Lower lobe of right lung (tissue), 2 donors: ENCODE measurements around the gene MEA1. TPM values are rescaled to one million over a fixed set of nuclear protein-coding genes. Genes with fewer than 3 reads are reported as not detected.
"Not testable (repeated sequence)": the region's sequence is repeated elsewhere in the genome, so short reads cannot be mapped to it uniquely, and the experiment has no call there.

Experiments used
- ATAC-seq, 2 donors: fragments of 200-7000 bp; cut with Tn5 transposase; one replicate each; pipeline ENCODE4 v1.9.1; 2020 to 2022; ENCODE audit warnings: mild to moderate bottlenecking in 2 of 2, moderate library complexity in 2 of 2
- DNase-seq: peaks from one replicate; pipeline ENCODE4 v3.0.0-alpha.2; 2020
- H3K27ac ChIP-seq: fragments of 200-600 bp; one replicate; pipeline ENCODE4 v1.8.0; 2022
- H3K27me3 ChIP-seq: fragments of 200-600 bp; one replicate; pipeline ENCODE4 v1.8.0; 2022; ENCODE audit warnings: low read depth
- H3K36me3 ChIP-seq: fragments of 200-600 bp; one replicate; pipeline ENCODE4 v1.8.0; 2022; ENCODE audit warnings: mild to moderate bottlenecking
- H3K4me1 ChIP-seq: fragments of 200-600 bp; one replicate; pipeline ENCODE4 v1.8.0; 2022
- H3K4me3 ChIP-seq: fragments of 200-600 bp; one replicate; pipeline ENCODE4 v1.8.0; 2022; ENCODE audit warnings: mild to moderate bottlenecking
- H3K9me3 ChIP-seq: fragments of 200-600 bp; one replicate; pipeline ENCODE4 v1.8.0; 2022
- CTCF ChIP-seq: fragments of 200-600 bp; IDR thresholded peaks from one replicate; pipeline ENCODE4 v1.8.0; 2022; ENCODE audit warnings: antibody characterized with exemption, mild to moderate bottlenecking
- intact Hi-C: fragments of 100-400 bp; cut with DNase I; formaldehyde crosslinking; loops from one replicate; pipeline ENCODE4 v1.11.0; 2022
- total RNA-seq: library from RNA; stranded (reverse); fragmentation: NEBNext Ultra II Directional; extraction: Animal tissue kit (Norgen Biotek cat#: 25700); gene quantifications from one replicate; pipeline ENCODE4 v1.2.1, GENCODE V29; 2021
- donor health status: DM: no; HTN: yes; CAD: no; lungs with severe emphysema.

The MEA1 gene
- total RNA-seq, 1 donor from 2014 or later = 44.8 TPM

DNA sequence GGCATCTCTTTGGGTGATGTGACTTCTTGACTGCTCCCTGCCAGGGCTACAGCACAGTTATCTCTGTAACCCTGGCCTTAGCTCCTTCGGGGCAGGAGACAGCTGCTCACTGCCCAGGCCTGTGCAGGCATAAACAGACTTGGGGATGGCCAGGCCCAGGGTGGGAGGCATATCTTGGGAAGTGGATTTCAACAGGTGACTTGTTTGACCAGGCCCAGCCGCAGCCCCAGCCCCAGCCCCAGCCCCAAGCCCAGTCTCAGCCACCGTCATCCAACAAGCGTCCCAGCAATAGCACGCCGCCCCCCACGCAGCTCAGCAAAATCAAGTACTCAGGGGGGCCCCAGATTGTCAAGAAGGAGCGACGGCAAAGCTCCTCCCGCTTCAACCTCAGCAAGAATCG, 7.5 kb downstream of the MEA1 start:
- DNase-seq = no peak
- no peak overlapping the region for H3K4me3 ChIP-seq
- no peak overlapping the region for H3K27ac ChIP-seq
- H3K4me1 ChIP-seq = no peaks in the 10 kb centered on the region
- no peaks in the 10 kb centered on the region for H3K9me3 ChIP-seq
- intact Hi-C loops = no loop called here
- TF ChIP-seq CTCF = no peak
- ATAC-seq = no peak
- no peaks in the 10 kb centered on the region for H3K27me3 ChIP-seq
- peaks cover 56% of the 10 kb centered on the region for H3K36me3 ChIP-seq

DNA sequence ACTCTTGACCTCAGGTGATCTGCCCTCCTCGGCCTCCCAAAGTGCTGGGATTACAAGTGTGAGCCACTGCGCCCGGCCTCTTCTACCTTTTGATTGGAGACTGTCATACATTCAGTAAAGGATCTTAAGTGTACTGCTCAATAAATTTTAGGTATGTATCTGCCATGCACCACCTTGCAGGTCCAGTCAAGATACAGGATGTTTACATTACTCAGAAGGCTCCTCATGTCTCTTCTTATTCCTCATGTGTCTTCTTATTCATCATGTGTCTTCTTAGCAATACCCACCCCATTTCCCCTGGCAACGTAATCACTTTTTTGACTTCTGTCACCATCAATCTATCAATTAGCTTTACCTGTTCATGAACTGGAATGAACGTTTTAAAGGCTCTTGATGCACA, 7.9 kb downstream of the MEA1 start:
- intact Hi-C loops = no loop called here
- no peak overlapping the region for H3K27ac ChIP-seq
- TF ChIP-seq CTCF = no peak
- H3K27me3 ChIP-seq = no peaks in the 10 kb centered on the region
- no peaks in the 10 kb centered on the region for H3K9me3 ChIP-seq
- ATAC-seq (no peak), DNase-seq (no peak)
- H3K4me1 ChIP-seq = no peaks in the 10 kb centered on the region
- no peak overlapping the region for H3K4me3 ChIP-seq
- H3K36me3 ChIP-seq = peaks cover 52% of the 10 kb centered on the region

GRCh38 chr6:43001843-43002242, 11.9 kb downstream of the MEA1 start:
- TF ChIP-seq CTCF = no peak
- Histone ChIP-seq H3K27me3 (no peaks in the 10 kb centered on the region), H3K4me3 (no peak overlapping the region), H3K36me3 (peaks cover 14% of the 10 kb centered on the region), H3K27ac (no peak overlapping the region), H3K9me3 (no peaks in the 10 kb centered on the region), H3K4me1 (no peaks in the 10 kb centered on the region)
- intact Hi-C loops = no loop called here
- ATAC-seq (no peak), DNase-seq (no peak)

- H3K27me3 ChIP-seq, DNase-seq, H3K4me3 ChIP-seq, H3K36me3 ChIP-seq, ATAC-seq, intact Hi-C loops, H3K9me3 ChIP-seq, H3K4me1 ChIP-seq, H3K27ac ChIP-seq: not testable (repeated sequence)
These were observed 15.5 kb downstream of the MEA1 start for GRCh38 chr6:42998205-42998604.

DNA sequence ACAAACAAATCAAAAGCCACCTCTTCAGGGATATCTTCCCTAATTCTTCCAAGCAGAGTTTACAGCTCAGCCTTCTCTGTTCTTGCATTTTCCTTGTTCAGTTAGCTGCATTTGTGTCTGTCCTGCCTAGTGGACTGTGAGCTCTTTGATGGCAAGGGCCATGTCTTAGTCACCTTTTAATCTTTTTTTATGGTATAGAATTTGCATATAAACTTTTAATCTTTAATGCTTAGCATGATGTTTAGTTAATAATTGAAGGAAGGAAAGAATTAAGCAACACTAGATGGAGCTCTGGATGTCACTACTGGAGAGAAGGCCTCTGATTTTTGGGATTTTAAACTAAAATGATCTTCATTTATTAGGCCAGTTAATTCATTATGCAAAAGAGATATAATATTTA, 17.2 kb downstream of the MEA1 start:
- ATAC-seq = no peak
- no peak for DNase-seq
- Histone ChIP-seq H3K27ac (no peak overlapping the region), H3K9me3 (no peaks in the 10 kb centered on the region), H3K4me3 (no peak overlapping the region), H3K27me3 (no peaks in the 10 kb centered on the region), H3K4me1 (no peaks in the 10 kb centered on the region), H3K36me3 (peaks cover 5% of the 10 kb centered on the region)
- no peak for TF ChIP-seq CTCF
- intact Hi-C loops = no loop called here

- Histone ChIP-seq H3K9me3 (no peaks in the 10 kb centered on the region), H3K36me3 (peaks cover 32% of the 10 kb centered on the region), H3K4me3 (no peak overlapping the region), H3K27me3 (no peaks in the 10 kb centered on the region), H3K4me1 (peaks cover under 1% of the 10 kb centered on the region), H3K27ac (no peak overlapping the region)
- no peak for TF ChIP-seq CTCF
- ATAC-seq = no peak
- intact Hi-C loops = no loop called here
- no peak for DNase-seq
These were observed 20.3 kb downstream of the MEA1 start for GRCh38 chr6:42993445-42993844.
